GM19239 (cell line): Measurements from ENCODE around the gene SCARF2.
A peak's percentile ranks its signal among the peaks of the same experiment; 100 is the strongest.
"Not testable (repeated sequence)": the region's sequence is repeated elsewhere in the genome, so short reads cannot be mapped to it uniquely, and the experiment has no call there.

Source experiments
- DNase-seq: peaks from one replicate; pipeline ENCODE4 v3.0.0; 2011; ENCODE audit warnings: low spot score; ENCODE audit not compliant: insufficient read length
- FAIRE-seq: peaks from 2 replicates; lab custom pipeline; 2011; peaks lifted over from hg19 to GRCh38; lab: Jason Lieb, UNC

SCARF2 gene

GRCh38 chr22:20397498-20397897 is 40.1 kb downstream of the SCARF2 start:
- DNase-seq = no peak
- FAIRE-seq = no peak

DNA sequence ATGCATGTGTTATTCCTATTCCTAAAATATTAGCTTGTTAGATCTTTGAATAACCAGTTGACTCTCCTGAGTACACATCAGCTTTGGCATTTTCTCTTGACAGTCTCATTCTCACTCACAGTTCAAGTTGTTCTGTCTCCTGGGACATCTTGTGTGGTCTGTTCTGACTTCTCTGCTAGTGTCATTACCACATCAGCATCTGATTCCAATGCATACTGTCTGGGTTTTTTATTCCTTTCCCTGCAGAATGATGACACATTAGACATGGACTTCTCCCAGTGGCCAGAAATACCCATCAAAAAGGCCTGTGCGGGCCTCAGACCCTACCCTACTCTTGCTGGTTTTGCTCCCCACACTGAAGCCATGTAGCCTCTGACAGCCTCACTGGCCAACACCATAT is 41.0 kb downstream of the SCARF2 start:
- DNase-seq = no peak
- no peak for FAIRE-seq

- no peak for FAIRE-seq
- no peak for DNase-seq
These were observed 41.7 kb downstream of the SCARF2 start for GRCh38 chr22:20395907-20396287.

DNA sequence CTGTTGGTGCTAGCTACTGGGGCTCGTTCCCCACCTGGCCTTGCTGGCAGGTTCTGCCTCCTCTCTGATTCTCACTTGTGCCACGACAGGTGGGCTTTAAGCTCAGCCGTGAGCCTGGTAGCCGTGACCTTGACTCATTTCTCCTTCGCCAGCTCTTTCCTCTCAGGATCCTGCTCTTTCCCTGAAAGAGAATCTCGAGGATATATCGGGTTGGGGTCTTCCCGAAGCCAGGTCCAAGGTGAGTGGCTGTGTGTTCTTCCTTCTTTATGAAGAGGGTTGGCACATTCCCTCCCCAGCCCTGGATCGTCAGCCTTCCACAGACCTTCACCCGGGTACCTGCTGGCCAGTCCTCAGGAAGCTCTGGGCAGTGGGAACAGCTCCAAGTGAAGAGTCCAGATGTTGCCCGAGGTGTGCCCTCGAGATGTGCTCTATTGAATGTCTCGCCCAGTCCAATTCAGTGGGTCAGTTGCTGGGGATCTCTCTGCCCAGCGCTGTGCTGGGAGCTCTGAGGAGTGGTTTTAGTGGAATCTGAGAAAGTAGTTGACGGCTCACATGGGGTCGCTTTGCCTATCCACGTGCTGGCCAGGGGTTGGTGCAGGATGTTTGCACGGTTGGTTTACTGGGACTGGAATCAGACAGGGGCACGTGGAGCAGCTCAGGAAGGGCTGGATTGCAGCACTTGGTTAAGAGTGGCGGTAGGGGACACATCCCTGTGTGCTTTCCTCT is 42.3 kb downstream of the SCARF2 start:
- DNase-seq (no peak), FAIRE-seq (no peak)

DNA sequence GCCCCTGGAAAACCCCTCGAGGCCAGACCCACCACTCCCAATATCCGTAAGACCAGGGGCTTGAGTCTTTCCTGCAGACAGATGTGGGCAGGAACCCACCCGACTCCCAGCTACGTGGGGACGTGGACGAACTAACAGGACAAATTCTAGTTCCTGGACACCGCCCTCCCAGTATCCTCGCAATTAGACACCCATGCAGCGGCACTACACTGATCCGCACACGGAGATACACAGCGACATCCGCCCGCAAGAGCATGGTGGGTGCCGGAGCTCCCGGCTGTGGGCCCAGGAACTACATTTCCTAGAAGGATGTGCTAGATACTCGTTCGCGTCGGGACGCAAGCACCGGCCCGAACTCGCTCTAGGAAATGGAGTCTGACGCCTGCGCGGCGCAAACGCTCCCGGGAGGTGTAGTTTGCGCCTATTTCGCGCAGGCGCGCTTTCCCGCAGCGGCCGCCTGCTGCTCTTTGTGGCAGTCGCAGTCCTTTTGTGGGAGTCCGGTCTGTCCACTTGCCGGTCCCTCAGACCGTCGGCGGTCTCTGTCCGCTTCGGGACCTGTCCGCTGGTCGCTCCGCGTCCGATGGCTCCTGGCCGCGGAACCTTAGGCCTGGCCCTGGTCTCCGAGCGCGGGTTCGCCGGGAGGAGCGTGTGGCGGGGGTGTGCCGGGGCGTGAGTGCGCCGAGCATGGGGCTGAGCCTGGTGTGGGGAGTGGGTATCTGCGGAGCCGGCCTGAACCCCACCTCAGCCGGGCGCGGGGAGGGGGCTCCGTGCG is 43.7 kb downstream of the SCARF2 start, which contains the start of gene ZNF74:
TSS of gene ZNF74 (plus strand) at position 447 of the 772 bp plus-strand sequence. CDS start 478 bp downstream, outside the sequence.
- FAIRE-seq (peak; percentile 91), DNase-seq (peak; percentile 80)

DNA sequence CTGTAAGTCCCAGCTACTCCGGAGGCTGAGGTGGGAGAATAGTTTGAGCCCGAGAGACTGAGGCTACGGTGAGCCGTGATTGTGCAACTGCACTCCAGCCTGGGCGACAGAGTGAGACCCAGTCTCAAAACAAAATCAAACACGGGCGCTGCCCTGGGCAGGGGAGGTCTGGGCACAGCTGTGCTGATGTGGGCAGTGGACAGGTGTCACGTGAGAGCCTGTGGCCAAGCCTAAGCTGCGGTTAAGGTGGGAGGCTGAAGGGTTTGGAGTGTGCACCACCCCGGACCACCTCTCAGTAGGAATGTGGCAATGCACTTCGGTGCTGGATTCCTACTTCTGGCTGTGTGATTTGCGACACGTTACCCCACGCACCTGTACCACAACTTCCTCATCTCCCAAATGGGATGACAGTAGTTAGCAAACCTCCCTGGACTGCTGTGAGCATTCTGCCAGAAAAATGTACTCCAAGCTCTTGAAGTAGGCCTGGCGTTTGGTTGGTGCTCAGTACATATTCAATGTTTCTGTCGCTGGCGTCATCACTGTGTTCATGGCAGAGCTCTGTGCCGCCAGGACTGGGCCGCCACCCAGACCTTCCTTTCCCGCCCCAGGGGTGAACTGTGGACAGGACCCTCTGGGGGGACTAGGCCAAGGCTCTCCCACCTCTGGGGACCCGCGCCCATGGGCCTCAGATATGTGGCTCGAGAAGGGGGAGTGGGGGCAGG is 44.5 kb downstream of the SCARF2 start:
- FAIRE-seq = peak; percentile 26
- no peak for DNase-seq

DNA sequence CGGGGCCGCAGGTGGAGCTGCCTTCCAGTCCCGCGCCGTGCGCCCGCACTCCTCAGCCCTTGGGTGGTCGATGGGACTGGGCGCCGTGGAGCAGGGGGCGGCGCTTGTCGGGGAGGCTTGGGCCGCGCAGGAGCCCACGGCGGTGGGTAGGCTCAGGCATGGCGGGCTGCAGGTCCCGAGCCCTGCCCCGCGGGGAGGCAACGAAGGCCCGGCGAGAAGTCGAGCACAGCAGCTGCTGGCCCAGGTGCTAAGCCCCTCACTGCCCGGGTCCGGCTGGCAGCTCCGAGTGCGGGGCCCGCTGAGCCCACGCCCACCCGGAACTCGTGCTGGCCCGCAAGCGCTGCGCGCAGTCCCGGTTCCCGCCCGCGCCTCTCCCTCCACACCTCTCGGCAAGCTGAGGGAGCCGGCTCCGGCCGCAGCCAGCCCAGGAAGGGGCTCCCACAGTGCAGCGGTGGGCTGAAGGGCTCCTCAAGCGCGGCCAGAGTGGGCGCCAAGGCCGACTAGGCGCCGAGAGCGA is 45.2 kb downstream of the SCARF2 start:
- not testable (repeated sequence) for DNase-seq, FAIRE-seq

GRCh38 chr22:20391222-20391621 is 46.4 kb downstream of the SCARF2 start:
- DNase-seq (no peak), FAIRE-seq (no peak)

DNA sequence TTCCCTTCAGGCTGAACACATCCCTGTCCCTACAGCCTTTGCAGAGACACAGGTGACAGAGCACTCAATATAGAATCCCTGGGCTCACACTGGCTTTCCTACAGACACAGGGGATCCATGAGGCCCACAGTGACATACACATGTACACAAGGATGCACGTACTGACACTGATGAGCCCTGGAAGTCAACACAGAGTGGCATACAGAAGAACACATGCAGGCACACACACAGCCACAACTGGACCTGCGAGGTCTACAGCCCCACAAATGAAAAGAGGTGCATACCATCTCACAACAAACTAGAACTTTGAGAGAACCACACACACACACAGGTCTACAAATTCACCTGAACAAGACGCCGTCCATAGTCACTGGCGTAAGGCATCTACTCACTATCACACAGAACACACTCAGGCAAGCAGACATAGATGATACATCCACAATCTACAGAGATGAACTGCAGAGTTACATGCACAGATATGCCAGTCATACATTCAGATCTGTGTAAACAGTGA is 47.2 kb downstream of the SCARF2 start:
- DNase-seq (no peak), FAIRE-seq (no peak)

- no peak for FAIRE-seq
- no peak for DNase-seq
These were observed 48.3 kb downstream of the SCARF2 start for GRCh38 chr22:20389288-20389687.

DNA sequence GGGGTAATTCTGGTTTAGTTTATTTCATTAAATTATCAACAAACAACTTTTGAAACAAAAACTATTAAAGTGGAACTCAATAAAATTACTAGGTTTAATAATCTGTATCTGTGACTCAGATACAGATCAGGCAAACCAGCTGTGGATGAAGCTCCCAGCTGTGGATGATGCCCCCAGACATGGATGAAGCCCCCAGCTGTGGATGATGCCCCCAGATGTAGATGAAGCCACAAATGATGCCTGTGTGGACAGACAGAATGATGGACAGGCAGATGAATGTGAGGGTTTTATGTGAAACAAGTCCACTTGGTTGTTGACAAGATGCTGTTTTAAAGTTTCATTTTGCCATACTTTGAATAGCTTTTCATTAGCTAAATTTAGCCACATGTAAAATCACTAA is 49.4 kb downstream of the SCARF2 start:
- FAIRE-seq (no peak), DNase-seq (no peak)

GRCh38 chr22:20386972-20387371 is 50.7 kb downstream of the SCARF2 start:
- DNase-seq (no peak), FAIRE-seq (no peak)

DNA sequence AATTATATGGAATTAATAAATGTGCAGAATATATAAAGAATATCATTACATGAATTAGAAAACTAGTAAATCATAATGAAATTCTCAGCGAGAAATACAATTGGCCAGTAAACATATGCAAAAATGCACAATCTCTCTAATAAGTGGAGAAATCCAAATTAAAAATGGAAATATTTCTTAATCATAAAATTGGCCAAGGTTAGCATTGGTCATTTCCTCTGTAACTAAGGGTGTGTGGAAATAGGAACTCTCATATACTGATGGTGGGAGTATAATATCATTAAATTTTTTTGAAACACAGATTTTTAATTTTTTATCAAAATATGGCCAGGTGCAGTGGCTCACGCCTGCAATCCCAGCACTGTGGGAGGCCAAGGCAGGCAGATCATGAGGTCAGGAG is 51.3 kb downstream of the SCARF2 start:
- DNase-seq (no peak), FAIRE-seq (no peak)

- DNase-seq (no peak), FAIRE-seq (no peak)
These were observed 52.8 kb downstream of the SCARF2 start for GRCh38 chr22:20384865-20385264.

GRCh38 chr22:20384171-20384570 is 53.5 kb downstream of the SCARF2 start:
- no peak for DNase-seq
- no peak for FAIRE-seq

GRCh38 chr22:20383538-20383937 is 54.1 kb downstream of the SCARF2 start:
- no peak for FAIRE-seq
- DNase-seq = no peak

GRCh38 chr22:20380486-20380885 is 57.1 kb downstream of the SCARF2 start:
- no peak for FAIRE-seq
- DNase-seq = no peak

DNA sequence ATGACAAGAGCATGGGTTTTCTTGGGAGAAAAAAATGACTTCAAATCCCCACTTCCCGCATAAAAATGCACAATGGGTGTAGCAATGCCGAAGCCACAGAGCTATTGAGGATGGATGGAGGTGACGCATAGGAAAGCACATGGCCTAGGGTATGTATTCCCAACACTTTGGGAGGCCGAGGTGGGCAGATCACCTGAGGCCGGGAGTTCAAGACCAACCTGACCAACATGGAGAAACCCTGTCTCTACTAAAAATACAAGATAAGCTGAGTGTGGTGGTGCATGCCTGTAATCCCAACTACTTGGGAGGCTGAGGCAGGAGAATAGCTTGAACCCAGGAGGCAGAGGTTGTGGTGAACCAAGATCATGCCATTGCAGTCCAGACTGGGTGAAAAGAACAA is 58.9 kb downstream of the SCARF2 start:
- FAIRE-seq, DNase-seq: not testable (repeated sequence)

DNA sequence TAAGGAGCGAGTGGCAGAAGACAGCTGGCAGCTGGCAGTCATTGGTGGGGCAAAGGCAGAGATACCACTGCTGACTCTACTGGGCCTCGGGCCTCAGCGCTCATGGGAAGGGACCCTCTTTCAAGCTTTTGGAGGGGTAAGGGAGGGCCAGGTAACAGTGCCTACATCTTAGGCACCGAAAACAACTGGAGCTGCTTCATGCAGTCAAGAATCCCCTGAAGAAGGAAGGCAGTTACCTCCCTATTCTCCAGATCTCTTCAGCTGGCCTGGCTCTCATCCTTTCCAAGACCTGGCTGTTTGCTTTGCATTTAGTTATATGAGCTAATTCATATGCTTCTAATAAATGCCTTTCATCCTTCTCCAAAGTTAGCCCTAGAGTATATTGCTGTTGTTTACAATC is 59.5 kb downstream of the SCARF2 start:
- FAIRE-seq (no peak), DNase-seq (no peak)

GRCh38 chr22:20376983-20377382 is 60.6 kb downstream of the SCARF2 start:
- not testable (repeated sequence) for FAIRE-seq, DNase-seq
